NCI-H1048 (cell line): ENCODE measurements around the gene SPAG5.

ENCODE experiments used
- DNase-seq: peaks from one replicate; lab custom pipeline; 2025; lab: John Stamatoyannopoulos, UW

SPAG5 gene

DNA sequence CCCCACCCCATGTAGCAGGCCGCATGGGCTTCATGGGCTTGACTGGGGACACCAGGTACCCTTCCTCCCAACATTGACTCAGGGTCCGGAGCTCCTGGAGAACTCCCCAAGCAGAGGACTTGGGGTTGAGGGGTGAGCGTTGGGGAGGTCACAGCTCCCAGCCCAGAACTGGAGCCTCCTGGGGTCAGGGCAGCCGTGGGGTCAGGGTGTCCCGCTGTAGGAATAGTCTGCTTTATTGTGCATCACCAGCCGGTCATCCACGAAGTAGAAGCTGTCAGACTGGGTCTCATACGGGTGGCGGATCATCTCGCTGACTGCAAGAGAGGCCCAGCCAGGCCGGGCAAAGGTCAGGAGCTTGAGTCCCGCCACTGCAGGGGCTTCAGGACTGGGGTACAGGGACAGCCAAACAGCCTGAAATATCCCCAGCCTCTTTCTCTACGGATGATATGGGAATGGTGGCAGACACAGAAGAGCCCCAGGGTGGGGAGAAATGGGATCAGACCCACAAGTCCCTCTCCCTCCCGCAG, 51.7 kb downstream of the SPAG5 start:
- DNase-seq: no peak

DNA sequence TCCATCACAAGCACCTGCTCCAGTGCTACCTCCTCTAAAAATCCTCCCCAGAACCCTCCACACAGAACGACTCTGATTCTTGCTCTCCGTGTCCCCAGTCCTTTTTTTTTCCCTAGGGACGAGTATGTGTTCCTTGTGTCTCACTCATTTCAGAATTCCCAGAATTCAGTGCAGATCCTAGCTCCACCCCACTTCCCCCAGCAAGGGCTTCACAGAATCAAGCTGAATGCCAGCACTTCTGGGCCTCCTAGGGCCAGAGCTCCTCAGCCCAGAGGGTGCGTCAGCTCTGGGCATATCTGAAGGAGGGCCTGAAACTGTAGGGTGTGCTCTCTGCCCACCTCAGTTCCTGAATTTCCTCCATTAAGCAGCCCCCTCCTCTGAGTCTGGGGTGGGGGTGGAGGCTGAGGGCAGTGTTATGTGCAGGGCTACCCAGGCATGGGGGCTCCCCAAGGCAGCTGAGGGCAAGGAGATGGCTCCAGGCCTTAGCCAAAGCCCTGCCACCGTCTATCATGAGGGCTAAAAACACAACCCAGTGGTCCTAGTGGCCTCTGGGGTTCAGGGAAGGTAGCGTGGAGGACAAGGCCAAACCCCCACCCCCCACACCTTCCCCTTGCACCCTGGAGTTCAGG, 52.9 kb downstream of the SPAG5 start:
- no peak for DNase-seq

DNA sequence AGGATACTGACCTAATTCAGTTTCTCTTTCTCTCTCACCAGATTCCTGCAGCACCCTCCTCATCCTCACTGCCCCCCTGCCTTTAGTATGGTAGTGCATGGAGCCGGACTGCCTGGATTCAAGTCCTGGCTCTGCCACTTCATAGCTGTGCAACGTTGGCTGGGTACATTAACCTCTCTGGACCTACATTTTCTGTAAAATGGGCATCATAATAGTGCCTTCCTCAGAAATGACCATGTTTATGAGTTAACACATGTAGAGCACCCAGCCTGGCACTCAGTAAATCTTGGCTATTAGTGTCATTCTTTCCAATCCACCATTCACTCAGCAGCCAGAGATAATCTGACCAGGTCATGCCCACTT, 53.7 kb downstream of the SPAG5 start:
- DNase-seq: no peak

DNA sequence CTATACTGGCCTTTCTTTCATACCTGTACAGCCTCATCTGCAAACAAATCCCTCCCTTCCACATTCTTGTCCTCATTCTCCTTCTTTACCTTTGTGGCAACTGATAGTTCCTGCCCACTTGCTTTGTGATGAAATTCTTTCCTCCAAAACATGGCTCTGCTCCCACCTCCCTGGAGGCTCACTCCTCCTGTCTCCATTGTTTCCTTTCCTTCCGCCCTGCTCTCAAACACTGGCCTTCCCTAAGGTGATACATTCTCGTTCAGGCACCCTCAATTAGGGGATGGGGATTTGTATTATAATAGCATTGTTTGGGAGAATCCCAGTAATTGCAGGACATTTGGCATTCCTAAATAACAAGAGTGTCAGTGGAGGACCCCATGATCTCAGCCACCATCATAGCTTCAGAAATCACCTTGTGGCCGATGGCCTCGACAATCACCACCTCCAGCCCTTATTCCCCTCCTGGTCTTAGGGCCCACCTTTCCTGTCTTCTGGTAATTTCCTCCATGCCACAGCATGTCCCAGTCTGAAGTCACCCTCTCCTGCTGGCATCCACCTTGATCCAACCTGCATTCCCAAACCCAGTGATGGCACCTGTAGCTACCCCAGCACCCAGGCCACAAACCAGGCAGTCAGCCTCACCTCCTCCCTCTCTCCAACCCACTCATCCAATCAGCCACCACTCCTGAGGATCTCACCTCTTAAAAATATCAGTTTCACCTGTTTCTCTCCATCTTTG, 54.3 kb downstream of the SPAG5 start:
- DNase-seq: no peak

DNA sequence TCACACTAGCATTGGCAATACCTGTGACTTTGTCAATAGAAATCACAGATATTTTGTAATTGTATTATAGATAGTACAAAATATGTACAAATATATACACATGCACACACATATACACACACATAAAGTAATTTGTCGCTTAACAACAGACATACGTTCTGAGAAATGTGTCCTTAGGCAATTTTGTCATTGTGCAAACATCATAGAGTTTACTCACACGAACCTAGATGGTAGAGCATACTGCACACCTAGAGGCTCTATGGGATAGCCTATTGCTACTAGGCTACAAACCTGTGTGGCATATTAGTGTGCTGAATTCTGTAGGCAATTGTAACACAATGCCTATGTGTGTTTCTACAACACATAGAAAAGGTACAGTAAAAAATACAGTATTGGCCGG, 57.4 kb downstream of the SPAG5 start:
- DNase-seq: no peak

DNA sequence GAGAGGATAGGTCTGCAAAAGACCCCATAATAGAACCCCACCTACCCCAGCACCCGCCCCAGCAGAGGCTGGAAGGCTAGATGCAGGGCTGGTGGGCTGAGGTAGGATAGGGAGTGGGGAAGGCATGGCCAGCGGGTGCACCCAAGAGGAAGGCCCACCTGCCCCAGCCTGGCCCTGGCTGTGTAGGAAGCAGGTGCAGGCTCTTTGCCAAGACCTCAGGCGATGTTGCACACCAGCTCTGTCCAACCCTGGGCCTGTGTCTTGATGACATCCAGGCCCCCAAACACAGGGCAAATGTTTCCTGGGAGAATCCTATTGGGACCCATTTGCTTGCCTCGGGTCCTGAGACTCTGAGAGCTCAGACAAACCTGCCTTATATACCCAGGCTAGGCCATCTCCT, 58.6 kb downstream of the SPAG5 start:
- no peak for DNase-seq

DNA sequence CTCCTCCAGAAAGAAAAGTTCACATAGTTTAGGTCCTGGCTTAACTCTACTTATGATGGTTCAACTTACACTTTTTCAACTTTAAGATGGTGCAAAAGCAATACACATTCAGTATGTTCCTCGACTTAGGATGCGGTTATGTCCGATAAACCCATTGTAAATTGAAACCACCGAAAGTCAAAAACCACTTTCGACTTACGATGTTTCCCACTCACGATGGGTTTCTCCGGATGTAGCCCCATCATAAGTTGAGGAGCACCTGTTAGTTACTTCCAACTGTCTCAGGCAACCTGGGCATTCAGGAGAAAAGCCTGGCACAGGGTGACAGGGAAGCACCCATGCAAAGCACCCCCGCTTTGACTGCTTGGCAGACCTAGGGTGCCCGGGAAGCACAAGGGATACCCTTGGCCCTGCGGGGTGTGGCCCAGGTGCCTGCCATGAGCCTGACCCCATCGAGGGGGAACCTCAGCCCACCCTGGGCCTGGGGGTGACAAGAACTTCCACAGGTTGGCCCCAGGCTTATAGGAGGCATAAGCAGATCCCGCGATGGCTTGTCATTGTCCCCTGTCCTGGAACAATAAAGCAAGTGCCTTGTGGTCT, 60.4 kb downstream of the SPAG5 start:
- no peak for DNase-seq

DNA sequence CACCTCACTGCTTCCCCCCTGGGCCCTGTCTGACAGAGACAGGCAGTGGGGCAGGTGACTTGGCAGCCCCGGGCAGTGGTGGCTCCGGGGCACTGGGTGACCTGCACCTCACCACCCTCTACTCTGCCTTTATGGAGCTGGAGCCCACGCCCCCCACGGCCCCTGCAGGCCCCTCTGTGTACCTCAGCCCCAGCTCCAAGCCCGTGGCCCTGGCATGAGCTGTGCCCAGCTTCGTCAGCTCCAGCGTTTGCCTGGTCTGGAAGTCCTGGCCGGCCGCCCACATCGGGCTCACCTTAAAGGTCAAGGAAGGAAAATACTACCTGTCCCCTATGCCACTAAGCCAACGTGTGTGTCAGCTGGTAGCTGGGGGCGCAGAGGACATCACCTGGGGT, 61.6 kb downstream of the SPAG5 start:
- DNase-seq: no peak

DNA sequence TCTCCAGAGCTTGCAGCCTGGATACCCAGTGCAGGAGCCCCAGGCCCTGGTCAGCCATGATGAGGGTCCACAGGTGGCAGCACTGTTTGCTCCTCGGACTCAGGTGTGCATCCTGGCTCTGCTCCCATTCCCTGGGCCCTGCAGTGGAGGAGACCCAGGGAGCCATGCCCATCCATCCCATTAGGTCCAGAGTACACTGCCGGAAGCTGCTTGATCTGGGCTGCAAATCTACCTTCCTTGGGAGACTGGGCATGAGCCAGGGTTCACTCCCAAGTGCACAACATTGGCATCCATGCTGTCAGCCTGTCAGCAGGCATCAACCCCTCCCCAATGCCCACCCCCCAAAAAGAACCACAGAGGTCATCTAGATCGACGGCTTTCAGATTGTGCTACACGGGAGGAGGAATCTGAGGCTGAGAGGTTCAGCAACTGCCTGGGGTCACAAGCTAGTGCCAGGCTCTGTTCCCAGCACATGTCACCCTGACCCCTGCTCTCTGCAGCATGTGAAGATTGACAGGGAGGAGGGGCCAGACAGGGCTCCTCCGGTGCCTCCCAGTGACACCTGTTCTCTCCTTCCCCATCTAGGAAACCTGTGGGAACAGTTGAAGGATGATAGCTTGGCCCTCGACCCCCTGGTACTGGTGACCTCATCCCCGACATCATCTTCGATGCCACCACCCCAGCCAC, 62.1 kb downstream of the SPAG5 start:
- DNase-seq: no peak

DNA sequence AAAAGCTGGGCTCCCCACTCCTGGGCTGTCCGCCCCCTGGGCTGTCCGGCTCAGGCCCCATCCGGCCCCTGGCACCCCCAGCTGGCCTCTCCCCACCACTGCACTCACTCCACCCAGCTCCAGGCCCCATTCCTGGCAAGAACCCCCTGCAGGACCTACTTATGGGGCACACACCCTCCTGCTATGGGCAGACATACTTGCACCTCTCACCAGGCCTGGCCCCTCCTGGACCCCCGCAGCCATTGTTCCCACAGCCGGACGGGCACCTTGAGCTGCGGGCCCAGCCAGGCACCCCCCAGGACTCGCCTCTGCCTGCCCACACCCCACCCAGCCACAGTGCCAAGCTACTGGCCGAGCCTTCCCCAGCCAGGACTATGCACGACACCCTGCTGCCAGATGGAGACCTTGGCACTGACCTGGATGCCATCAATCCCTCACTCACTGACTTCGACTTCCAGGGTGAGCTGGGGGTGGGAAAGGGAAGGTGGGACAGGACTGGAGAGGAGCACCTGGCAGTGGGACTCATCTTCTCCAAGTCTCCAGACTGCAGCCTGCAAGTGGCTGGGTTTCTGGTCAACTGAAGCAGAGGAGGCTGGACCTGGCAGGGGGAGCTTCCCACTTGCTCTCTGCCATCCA, 64.0 kb downstream of the SPAG5 start:
- DNase-seq: no peak

DNA sequence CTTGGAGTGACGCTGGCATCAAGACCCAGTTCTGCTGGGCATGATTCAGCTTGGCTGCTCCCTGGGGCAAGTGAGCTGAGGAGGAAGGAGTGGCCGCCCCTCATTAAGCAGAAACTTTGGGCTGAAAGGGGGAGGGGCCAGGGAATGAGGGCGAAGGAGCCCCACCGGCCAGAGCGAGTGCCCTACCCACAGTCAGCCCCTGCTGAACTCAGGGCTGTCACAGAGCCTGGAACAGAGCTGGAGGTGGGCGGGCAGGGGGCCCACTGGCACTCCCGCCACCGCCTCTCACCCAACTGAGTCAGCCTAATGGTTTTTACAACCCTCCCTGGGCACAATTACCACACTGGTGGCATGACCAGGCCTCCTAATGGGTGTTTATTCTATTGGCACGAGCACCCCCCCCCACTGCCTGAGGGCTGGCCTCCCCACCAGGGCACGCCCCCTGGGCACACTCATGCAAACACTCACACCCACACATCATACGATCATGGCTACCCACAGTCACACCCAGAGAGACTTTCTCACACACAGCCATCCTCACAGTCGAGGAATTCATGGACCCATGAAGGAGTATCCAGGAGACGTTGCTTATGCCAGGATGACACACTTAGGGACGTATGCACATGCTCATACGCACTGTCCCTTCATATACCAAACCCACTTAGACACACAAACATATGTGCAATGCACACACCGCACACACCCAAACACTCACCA, 65.6 kb downstream of the SPAG5 start:
- DNase-seq: no peak

DNA sequence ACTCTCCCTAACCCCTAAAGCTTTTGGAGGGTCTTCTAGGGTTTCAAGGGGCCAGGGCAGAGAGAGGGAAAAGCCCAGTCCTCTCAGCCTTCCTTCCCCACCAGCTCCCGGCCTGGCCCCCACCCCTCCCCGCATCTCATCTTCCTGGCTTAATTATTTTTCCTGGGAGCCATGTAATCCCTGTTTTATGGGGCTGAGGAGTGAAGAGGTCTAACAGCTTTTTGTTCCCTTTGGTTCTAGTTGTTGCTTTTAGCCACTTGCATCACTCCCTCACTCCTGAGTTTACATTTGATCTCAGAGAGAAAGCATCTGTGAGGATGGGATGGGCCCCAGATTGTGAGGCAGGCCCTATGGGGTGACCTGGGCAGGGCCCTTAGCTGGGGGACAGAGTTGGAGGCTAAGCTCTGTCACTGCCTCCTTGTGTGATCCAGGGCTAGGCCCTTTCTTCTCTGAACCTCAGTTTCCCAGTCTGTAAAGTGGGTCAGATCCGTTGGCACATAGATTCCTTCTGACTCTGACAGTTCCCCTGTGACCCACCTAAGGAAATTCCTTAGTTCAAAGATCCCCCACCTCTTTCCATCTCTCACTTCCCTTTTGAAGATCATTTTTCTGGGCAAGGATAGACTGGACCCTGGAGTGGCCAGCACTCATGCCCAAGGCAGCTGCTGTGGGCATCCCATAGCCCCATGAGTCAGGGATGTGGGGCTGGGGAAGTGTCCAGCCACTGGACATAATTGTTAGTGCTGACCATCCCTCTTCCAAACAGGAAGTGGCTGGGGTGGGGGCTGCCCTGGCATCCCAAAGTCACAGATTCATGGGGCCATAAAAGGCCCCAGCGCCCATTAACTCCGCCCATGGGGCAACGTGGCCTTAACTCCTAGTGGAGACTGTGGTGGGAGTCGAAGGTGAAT, 66.5 kb downstream of the SPAG5 start:
- no peak for DNase-seq

DNA sequence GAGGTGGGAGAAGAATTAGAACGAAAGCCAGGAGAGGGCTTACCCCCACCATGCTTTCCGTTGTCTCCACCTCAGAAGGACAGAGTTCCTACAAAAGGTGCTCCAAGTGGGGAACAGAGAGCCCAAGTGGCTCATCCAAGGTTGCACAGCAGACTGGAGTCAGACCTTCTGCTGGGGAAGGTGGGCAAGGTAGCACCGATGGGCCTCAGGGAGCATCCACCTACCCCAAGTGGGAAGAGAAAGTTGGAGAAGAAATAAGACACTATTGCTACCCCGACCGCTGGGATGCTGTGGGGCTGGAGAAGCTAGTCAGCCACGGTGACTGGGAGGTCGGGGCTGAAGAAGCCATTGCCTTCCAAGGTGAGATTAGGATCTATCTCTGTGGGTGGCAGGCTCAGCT, 67.9 kb downstream of the SPAG5 start:
- DNase-seq: no peak

DNA sequence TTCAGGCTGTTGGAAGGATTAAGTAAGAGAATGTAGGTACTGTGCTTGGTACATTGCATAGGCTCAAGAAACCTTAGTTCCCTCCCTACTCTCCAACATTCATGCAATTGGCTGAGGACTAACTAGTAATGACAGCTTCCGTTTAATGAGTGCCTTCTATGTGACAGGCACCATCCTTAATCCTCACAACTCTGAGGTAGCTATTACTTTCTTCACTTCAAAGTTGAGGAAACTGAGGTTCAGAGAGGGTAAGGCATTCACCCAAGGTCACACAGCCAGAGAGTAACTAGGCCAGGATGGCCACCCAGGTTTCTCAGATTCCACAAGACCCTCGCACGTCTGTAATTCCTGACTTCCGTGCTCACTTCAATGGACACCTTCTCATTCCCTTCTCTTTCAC, 68.6 kb downstream of the SPAG5 start:
- no peak for DNase-seq

DNA sequence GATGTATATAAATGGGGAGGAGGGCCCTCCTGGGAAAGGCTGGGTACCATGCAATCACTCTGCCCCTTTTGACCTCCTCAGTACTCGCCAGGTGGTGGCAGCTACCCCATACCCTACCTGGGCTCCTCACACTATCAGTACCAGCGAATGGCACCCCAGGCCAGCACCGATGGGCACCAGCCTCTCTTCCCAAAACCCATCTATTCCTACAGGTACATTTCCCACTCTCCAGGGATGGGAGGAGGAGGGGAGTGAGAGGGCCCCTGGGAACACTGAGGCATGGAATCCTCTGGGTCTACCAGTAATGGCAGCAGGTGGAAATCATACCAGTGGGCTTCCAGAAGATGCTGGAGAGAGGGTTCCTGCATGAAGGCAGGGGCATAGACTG, 69.8 kb downstream of the SPAG5 start:
- DNase-seq: no peak

DNA sequence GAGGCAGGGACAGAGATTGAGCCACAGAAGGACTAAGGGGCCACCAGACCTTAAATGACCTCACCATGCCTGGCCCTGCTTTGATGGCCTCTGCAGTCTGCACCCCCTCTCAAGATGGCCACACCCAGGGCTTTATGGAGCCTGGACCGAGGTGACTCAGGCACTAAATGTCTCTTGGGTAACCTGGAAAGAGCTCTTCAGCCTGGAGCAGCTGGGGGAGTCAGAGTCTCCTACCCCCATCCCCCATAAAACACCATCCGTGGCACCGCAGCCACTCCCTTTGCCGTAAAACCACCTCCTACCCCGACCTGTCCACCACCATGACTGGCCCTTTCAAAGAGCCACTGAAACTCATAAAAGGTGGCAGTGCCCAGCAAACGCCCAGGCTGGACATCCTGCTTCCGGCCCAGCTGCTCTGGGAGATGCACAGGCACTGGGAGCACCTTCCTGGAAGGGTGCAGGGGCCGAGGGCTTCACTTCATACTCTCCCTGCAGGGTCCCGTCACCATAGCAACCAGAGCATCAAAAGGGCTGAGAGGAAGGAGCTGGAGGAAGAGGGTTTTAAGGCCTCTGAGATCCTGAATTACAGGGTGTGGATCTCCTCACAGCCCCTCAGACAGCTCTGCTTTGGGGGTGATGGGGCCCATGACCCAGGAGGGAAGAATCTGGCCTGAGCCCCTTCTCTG, 70.4 kb downstream of the SPAG5 start:
- no peak for DNase-seq

DNA sequence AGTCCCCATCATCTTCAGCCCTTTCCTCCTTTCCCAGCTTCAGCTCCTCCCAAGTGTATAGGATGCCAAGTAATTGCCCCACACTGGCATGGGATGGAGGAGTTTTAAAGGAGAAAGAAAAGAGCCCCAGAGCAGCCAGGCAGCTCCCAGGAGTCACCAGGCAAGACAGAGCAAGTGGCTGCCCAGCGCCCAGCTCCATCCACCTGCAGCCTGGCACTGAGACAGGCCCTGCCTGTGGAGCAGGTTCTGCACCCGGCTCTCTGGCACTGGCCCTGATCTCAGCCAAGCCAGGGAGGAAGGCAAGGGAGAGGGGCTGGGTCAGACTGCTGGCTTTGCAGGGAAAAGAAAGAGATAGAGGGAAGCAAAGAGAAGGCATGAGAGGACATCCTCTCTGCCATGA, 71.0 kb downstream of the SPAG5 start:
- no peak for DNase-seq
